Measurements from ENCODE around the gene DBF4B.
A peak's percentile ranks its signal among the peaks of the same experiment; 100 is the strongest.

DBF4B gene

DNA sequence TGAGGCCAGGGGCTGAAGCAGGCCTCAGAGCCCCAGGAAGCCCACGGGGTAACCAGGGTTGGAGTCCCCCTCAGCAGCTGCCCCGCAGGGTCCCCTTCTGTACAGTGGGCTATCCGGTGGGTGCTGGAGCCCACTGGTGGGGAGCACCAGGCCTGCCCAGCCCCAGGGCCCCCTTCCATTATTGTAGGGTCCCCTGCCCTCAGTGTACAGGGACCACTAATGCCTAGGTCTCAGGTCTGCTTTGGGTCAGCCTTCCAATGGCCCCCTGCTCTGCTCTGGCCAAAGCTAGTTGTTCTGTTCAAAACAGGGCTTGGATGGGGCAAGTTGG is 51.4 kb downstream of the DBF4B start:
- DNase-seq (ENCODE audit: low read depth in 2 of 2) = no peak

DNA sequence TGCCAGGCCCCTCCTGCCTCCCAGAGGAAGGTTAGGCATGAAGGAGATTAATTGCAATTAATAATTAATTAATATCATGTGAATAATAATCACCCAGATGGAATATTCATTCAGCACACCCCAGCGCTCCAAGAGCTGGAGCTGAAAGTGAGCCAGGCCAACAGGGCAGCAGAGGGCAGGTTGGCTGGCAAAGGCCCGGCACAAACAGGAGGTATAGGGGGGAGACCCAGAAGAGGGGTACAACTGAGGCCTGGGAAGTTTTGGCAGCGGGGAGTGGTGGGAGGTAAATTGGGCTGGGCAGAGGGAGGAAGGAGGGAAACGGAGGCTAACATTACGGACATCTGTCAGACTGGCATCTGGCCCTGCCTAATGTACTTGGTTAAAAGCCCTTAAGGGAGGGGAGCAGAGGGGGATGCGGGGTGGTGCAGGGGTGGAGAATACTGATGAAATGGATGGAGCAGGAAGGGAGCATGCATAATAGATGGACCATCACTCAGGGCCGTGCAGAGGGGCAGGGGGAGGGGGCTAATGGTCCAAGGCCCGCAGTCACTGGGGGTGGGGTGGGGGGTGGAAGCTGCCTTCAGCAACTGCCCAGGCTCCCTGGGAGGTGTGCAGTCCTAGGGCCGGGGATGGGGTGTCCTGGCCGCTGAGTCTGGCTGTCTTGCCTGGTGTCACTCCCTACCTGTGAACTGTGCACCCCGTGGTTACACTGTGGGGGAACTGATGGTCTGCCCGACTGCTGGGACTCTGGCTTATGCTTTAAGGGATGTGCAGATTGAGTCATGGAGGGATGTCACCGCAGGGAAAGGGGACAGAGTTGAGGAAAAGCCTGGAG is 52.2 kb downstream of the DBF4B start:
- no peak for DNase-seq (ENCODE audit: low read depth in 2 of 2)

DNA sequence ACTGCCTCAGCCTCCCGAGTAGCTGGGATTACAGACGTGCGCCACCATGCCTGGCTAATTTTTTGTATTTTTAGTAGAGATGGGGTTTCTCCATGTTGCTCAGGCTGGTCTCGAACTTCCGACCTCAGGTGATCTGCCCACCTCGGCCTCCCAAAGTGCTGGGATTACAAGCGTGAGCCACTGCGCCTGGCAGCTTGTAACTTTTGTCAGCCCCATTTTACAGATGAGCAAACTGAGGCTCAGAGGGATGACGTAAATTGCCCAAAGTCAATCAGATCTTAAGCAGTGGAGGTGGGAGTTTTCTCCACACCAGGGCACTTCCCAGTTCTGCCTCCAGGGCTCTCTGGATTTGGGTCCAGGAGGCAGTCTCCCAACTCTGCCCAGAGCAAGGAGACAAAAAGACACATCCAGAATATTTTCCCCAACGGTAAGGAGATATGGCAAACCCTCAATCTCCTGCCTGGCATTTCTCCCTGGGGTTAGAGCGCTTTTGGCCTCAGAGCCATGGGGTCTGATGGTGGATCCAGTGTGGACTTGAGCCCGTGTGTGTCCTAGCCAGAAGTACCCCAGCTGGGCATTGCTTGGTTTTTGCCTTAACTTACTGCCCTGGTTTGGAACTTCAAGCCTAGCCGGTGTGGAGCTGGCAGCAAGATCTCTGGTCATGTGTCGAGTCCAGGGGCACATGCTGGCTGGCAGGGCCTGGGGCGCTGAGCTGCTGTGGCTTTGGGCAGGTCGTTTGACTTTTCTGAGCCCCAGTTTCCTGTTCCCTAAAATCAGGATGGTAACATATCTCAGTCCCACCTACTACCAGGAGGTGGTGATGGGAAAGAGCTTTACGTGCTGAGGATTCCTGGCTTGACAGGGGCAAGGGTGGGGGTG is 53.7 kb downstream of the DBF4B start:
- DNase-seq (ENCODE audit: low read depth in 2 of 2) = no peak

DNA sequence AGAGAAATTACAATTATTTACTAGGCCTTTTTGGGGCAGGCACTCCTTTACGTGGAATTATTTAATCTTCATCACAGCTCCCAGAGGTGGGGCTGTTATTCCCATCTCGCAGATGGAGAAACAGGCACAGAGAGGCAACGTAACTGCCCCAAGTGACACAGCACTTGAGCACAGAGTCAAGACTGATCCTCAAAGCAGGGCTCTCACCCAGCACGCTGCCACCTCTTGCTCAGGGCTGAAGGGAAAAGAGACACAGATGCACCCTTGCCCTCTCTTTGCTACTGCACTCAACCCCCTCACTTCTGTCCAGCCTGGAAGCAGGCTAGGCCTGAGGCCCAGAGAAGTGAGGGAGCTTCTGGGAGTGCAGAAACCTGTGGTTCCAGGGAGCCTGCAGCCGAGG is 54.7 kb downstream of the DBF4B start:
- DNase-seq (ENCODE audit: low read depth in 2 of 2) = no peak

DNA sequence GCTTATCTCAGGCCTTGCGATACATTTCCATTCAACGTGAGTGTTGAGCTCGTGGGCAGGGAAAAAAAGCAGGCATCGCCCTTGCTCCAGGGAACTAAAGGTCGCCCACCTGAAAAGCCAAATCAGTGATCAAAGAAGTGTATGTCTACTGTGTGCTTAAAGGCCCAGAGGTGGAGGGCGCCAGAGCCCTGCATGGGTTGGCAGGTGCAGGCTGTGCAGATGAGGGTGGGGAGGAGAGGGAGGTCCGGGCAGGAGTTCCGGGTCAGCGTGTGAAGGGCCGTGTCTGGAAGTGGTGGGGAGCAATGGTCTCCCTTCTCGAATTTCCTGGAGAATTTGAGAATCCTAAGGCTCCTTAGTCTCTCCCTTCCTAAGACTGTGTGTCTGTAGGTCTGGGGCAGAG is 57.5 kb downstream of the DBF4B start:
- DNase-seq (ENCODE audit: low read depth in 2 of 2) = no peak

DNA sequence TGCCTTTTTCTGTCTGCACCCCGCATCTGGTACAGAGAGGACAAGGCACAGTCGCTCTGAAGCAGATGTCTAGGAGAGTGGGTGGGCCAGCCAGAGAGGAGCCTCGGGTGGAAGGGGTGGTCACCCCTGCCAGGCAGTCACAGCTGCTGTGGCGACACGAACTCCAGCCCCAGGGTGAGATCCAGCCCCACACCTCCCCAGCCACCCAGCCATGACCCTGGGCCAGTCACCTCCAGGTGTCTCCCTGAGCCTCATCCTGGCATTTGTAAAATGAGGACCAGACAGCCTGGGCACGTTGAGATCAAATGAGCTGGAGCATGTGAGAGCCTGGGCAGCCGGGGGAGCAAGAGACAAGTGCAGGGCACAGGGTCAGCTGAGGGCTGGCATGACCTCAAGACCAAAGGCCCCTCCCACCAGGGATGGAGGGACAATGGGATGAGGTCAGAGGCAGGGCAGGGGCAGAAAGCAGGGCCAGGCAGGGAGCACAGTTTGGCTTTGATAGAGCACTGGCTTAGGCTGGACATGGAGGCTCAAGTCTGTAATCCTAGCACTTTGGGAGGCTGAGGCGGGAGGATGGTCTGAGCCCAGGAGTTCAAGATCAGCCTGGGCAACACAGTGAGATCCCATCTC is 58.1 kb downstream of the DBF4B start:
- DNase-seq (ENCODE audit: low read depth in 2 of 2) = no peak

DNA sequence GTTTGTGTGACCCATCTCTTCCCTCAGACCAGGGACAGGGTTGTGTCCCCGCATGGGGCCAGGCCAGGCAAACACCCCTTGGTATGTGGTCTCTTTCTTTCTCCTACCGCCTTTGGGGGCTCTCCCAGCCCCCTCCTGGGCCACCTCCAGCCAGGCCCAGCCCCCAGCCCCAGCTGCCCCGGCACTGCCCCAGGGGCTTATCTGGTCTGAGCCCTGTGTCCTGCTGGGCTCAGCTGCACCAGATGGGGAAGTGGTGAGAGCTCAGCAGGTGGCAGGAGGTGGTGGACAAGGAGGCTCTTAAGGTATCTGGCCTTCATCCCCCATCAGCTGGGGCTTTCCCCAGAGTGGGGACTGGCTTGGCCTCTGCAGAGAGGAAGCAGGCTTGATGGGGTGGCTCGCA is 59.0 kb downstream of the DBF4B start:
- DNase-seq (ENCODE audit: low read depth in 2 of 2) = no peak

DNA sequence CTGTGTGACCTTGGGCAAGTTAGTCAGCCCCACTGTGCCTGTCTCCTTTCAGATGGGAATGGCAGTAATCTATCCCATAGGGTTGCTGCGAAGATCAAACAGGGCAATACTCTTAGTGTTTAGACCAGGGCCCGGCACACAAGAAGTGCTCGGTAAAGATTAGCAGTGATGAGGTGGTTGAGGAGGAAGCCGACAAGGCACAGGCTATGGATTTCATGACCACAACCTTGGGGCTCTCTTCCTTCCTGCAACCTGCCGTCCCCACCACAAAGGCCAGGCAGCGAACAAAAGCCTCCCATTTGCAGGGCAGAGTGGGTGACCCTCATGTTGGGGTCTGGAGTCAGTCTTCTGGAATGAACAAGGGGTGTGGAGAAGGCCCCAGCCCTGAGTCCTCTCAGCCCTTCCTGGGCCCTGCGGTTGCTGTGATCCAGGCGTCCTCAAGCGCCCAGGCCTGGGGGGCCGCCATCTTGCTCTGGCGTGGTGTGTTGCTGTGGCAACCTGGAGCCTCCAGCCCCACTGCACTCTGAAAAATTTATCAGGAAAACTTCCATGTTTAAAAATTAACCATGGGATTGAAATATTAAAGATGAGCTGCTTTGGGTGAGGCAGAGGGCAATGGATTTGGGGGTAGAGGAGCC is 60.2 kb downstream of the DBF4B start:
- no peak for DNase-seq (ENCODE audit: low read depth in 2 of 2)

DNA sequence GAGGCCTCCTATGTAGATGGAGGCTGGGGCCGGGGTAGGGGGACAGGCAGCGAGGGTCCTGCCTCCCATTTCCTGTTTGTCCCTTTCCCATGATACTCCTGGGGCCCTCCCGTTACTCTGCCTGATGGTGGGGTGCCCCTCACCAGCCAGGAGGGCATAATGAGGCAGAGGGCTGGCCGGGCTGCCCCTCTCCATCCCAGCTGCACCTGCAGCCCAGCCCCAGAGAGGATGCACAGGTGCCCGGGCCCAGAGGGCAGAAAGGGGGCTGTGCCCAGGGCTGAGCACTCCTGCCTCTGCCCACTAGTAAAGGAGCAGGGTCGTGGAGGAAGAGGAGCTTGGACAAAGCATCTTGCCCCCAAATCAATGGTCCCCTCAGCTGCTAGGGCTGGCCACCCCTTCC is 60.8 kb downstream of the DBF4B start:
- DNase-seq (ENCODE audit: low read depth in 2 of 2) = no peak

DNA sequence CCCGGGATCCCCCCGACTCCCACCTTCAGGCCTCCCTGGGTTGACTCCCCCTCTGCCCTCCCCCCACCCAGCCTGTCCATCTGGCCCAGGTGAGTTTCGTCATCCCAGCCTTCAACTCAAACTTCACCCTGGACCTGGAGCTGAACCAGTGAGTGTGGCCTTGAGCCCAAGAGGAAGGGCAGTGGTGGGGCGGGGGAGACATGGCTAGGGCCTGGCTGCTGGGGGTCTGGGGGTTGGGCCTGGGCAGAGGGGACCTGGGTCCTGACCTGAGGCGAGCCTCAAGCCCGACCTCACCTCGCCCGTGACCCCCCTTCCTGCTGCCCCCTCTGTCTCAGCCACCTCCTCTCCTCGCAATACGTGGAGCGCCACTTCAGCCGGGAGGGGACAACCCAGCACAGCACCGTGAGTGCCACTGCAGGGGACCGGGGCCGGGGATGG is 61.2 kb downstream of the DBF4B start:
- DNase-seq (ENCODE audit: low read depth in 2 of 2) = no peak

DNA sequence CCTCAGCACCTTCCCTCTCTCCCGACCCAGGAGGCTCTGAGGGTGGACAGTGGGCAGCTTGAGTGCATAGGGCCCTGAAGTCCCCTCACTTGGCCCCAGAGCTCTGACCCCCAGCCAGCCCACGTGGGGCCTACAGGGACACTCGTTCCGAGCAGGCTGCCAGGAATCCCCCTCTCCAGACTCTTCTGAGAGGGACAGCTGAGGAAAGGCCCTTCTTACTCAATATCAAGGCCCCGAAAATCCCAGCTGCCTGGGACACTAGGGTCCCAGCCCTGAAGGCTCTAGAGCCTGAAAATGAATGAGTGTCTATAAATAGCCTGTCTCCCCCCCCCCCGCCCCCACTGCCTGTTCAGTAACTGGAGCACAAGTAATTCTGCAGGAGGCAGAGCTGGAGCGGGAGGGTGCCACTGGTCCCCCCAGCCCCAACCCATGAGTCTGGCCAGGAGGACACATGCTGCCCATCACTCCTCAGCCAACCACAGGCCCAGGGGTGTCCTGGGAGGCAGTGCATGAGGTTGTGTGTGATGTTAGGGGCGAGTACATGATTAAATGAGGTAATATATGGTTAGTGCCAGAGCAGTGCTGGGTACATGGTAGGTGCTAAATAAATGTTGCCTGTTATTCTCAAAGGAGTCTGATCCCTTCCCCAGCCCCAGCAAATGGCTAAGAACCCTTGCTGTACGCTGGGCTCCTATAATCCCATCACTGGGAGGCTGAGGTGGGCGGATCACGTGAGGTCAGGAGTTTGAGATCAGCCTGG is 61.9 kb downstream of the DBF4B start:
- no peak for DNase-seq (ENCODE audit: low read depth in 2 of 2)

DNA sequence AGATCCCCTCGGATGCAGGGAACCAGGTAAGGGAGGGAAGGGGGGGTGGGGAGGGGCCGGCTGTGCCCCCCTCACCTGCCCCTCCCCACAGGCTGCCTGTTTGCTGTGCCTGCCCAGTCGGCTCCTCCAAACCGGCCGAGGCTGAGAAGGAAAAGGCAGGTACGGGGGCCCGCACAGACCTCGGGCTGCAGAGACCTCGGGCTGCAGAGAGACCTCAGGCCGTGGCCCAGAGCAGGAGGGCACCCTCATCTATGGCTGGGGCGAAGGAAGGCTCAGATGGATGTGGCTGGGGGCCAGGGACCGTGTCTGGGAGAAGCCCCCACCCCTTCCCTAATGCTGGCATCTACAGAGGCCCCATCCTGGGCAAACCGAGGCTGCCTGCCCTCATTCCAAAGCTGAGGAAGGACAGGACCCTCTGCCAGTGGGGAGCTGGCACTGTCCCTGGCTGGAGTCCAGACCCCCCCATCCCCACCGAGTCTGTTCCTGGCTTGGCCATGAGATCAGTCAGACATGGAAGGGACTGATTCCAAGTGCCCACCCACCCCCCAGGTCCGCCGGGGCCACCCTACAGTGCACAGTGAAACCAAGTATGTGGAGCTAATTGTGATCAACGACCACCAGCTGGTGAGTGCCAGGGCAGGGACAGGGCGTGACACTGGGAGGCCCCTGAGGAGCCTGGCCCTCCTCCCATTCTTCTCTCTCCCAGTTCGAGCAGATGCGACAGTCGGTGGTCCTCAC is 64.0 kb downstream of the DBF4B start:
- DNase-seq (ENCODE audit: low read depth in 2 of 2) = no peak

DNA sequence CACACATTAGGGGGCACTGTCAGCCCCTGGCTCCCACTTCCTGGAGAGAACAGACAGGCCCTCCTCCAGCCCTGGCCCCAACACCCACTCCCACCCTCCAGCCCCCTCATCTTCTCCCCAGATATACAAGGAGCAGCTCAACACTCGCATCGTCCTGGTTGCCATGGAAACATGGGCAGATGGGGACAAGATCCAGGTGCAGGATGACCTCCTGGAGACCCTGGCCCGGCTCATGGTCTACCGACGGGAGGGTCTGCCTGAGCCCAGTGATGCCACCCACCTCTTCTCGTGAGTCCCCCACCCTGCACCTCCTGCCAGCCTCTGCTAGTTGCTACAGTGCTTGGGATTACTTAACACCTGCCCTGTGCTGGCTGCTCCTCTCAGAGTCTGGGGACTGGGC is 64.7 kb downstream of the DBF4B start:
- no peak for DNase-seq (ENCODE audit: low read depth in 2 of 2)

DNA sequence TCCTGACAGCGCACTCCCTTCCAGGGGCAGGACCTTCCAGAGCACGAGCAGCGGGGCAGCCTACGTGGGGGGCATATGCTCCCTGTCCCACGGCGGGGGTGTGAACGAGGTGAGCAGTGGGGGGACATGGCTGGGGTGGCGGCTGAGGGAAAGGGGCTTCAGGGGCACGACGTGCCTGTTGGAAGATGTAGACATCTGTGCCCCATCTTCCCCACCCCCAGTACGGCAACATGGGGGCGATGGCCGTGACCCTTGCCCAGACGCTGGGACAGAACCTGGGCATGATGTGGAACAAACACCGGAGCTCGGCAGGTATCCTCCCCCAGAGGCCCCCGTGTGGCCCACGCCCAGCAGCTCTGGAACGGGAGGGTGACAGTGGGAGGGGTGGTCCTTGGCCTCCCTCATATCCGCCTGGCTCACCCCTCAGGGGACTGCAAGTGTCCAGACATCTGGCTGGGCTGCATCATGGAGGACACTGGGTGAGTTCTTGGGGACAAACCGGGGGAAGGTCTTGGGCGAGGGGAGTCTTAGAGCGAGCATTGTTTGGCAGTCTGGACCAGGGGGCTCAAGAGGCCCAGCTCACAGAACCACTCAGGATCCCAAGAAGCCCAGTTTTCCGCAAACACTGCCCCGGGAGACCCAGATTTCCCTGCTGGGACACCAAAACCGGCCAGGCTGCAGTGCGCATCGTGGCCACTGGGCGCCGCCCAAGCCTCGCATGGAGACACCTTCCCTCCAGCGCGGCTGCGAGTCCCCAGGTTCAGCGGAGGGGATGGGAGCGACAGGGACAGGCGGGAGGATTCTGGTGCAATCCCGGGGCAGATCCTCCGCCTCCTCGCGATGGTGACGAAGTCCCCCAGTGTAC is 66.0 kb downstream of the DBF4B start:
- DNase-seq (ENCODE audit: low read depth in 2 of 2) = peak; percentile 57 to 84

DNA sequence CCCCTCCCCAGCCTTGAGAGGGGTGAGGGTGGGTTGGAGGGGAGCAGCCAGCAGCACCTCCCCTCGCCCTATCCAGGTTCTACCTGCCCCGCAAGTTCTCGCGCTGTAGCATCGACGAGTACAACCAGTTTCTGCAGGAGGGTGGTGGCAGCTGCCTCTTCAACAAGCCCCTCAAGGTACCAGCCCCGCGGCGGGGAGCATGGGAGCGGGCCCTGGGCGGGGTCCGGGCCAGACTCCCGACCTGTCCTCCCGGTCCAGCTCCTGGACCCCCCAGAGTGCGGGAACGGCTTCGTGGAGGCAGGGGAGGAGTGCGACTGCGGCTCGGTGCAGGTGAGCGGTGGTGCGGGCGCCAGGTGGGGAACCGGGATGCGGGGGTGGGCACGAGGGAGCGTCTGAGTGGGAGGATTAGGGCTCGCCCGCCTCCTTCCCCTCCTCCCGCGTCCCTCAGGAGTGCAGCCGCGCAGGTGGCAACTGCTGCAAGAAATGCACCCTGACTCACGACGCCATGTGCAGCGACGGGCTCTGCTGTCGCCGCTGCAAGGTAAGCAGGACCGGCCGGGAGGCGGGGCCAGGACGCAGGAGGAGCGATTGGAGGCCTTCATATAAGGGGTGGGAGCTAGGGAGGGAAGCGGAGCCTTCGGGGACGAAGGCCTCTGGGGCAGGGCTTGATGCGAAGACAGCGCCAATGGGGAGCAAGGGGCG is 66.8 kb downstream of the DBF4B start:
- DNase-seq (ENCODE audit: low read depth in 2 of 2) = peak; percentile 15 to 92

DNA sequence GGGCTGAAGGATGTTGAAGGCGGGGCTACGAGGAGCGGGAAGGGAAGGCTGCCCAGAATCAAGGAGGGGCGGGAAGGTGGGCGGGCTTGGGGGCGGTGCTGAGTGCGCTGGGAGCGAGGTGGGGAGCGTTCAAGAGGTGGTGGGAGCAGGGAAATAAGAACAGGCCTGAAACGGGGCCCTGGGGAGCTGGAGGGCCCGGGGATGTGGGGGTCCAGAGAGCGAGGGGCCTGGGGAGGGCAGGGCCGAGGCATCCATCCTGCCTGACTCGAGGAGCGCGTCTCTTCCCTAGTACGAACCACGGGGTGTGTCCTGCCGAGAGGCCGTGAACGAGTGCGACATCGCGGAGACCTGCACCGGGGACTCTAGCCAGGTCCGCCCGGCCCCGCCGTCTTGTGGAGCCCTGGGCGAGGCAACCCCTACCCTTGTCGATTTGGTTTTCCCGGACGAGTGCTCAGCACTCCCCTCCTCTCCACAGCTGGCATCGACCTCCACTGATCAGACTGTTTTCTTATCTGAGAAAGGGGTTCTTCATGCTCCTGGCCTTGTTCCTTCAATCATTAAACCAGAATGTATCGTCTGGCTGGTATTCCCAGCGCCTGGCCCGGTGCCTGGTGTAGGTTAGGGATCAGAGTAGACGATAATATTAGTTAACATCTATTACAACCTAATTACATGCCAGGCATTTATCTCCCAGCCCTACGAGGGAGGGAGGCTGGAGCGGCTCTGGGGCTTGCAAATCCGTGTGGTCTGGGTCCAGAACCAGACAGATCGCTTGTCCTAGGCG is 67.6 kb downstream of the DBF4B start:
- DNase-seq (ENCODE audit: low read depth in 2 of 2) = peak in 1 of 2 donors; percentile 98

DNA sequence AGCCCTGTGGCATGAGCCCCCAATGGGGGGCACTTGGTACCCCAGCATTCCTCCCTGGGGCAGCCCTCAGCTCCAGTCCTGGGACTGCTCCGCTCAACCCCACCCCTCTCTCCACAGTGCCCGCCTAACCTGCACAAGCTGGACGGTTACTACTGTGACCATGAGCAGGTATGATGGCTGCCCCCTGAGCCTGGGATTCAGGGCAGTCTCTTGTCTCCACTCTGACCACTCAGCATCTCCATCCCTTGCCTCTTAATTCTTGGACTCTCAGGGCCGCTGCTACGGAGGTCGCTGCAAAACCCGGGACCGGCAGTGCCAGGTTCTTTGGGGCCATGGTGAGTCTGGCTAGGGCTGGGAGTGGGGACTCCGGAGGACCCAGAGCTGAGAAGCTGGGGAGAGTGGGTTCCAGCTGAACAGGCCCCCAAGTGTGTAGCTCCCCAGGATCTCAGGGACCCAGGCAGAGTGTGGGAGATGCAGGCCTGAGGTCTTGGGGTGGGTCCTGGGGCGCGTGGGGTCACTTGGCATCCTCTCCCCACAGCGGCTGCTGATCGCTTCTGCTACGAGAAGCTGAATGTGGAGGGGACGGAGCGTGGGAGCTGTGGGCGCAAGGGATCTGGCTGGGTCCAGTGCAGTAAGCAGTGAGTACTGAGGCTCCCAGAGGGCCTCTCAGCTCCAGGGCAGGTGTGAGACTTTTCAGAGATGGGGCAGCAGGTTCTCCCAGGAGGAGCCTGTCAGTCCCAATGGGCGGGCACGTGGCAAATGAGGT is 68.3 kb downstream of the DBF4B start:
- DNase-seq (ENCODE audit: low read depth in 2 of 2) = no peak
